Stimulated activated CD8-positive, alpha-beta memory T cell treated with anti-CD3 and anti-CD28 coated beads, Interleukin-4, amount 100 ng/mL, for 48 hours (primary cell): ENCODE data around the gene COMMD9.
"Not testable (repeated sequence)": the region's sequence is repeated elsewhere in the genome, so short reads cannot be mapped to it uniquely, and the experiment has no call there.

Source experiments
- DNase-seq: peaks from one replicate; pipeline ENCODE4 v3.0.0-alpha.2; 2020

The COMMD9 gene

GRCh38 chr11:36289226-36289852 lies at the start of gene COMMD9:
TSS of gene COMMD9 (minus strand) at chr11:36289424. CDS start at chr11:36289412, 12 bp downstream.
- peak; percentile 94 for DNase-seq

- DNase-seq = no peak
Measured at GRCh38 chr11:36333897-36334296, 44.7 kb upstream of the COMMD9 start.

GRCh38 chr11:36333468-36333867 lies 44.2 kb upstream of the COMMD9 start:
- DNase-seq = no peak

GRCh38 chr11:36330411-36330810 lies 41.2 kb upstream of the COMMD9 start:
- no peak for DNase-seq

- DNase-seq = no peak
Measured at GRCh38 chr11:36328966-36329673, 39.9 kb upstream of the COMMD9 start.

- DNase-seq = no peak
Measured at GRCh38 chr11:36326524-36327419, 37.5 kb upstream of the COMMD9 start.

- not testable (repeated sequence) for DNase-seq
Measured at GRCh38 chr11:36325403-36325802, 36.2 kb upstream of the COMMD9 start.

GRCh38 chr11:36324956-36325355 lies 35.7 kb upstream of the COMMD9 start:
- not testable (repeated sequence) for DNase-seq

GRCh38 chr11:36317992-36318391 lies 28.8 kb upstream of the COMMD9 start:
- no peak for DNase-seq

GRCh38 chr11:36316049-36316448 lies 26.8 kb upstream of the COMMD9 start:
- DNase-seq = no peak

- no peak for DNase-seq
Measured at GRCh38 chr11:36314434-36314767, 25.2 kb upstream of the COMMD9 start.

- DNase-seq = no peak
Measured at GRCh38 chr11:36313750-36314433, 24.7 kb upstream of the COMMD9 start.

GRCh38 chr11:36312611-36313472 lies 23.6 kb upstream of the COMMD9 start:
- no peak for DNase-seq

- no peak for DNase-seq
Measured at GRCh38 chr11:36311926-36312595, 22.8 kb upstream of the COMMD9 start.

GRCh38 chr11:36309779-36310178 lies 20.6 kb upstream of the COMMD9 start:
- DNase-seq = no peak

GRCh38 chr11:36308577-36308976 lies 19.4 kb upstream of the COMMD9 start:
- DNase-seq = no peak

- DNase-seq = no peak
Measured at GRCh38 chr11:36306888-36307287, 17.7 kb upstream of the COMMD9 start.

- DNase-seq = no peak
Measured at GRCh38 chr11:36305047-36305446, 15.8 kb upstream of the COMMD9 start.

- no peak for DNase-seq
Measured at GRCh38 chr11:36304351-36304750, 15.1 kb upstream of the COMMD9 start.

GRCh38 chr11:36300650-36301049 lies 11.4 kb upstream of the COMMD9 start:
- no peak for DNase-seq

GRCh38 chr11:36296884-36297543 lies 7.8 kb upstream of the COMMD9 start:
- no peak for DNase-seq
